GM23338 (cell line): ENCODE results near the gene MCUB. TPM values are rescaled to one million over a fixed set of nuclear protein-coding genes. Genes with fewer than 3 reads are reported as not detected.

Experiments
- ATAC-seq: fragments of 200-7000 bp; cut with Tn5 transposase; 3 replicates; pipeline ENCODE4 v1.9.1; 2020
- DNase-seq: peaks from one replicate; pipeline ENCODE4 v3.0.0-alpha.2; 2015; ENCODE audit warnings: low spot score
- H2AFZ ChIP-seq: fragments of 200-600 bp; sonication (generic); 2 replicates; pipeline ENCODE4 v1.8.0; 2016; ENCODE audit warnings: antibody characterized with exemption, mild to moderate bottlenecking, moderate library complexity
- H3F3A ChIP-seq: fragments of 200-600 bp; sonication (generic); replicated peaks from 2 replicates; pipeline ENCODE4 v1.8.0; 2017; ENCODE audit warnings: antibody characterized with exemption, mixed run types, low read depth
- H3K27ac ChIP-seq: fragments of 200-600 bp; sonication (generic); 2 replicates; pipeline ENCODE4 v1.6.1; 2016; ENCODE audit warnings: low read depth
- H3K27me3 ChIP-seq: fragments of 200-600 bp; sonication (generic); 2 replicates; pipeline ENCODE4 v1.8.0; 2016; ENCODE audit warnings: mild to moderate bottlenecking, mixed run types, moderate library complexity; ENCODE audit not compliant: insufficient read depth
- H3K36me3 ChIP-seq: fragments of 200-600 bp; sonication (generic); 2 replicates; pipeline ENCODE4 v1.8.0; 2016; ENCODE audit warnings: mild to moderate bottlenecking; ENCODE audit not compliant: insufficient read depth
- H3K4me1 ChIP-seq: fragments of 200-600 bp; sonication (generic); 2 replicates; pipeline ENCODE4 v1.8.0; 2016; ENCODE audit warnings: mild to moderate bottlenecking, moderate library complexity; ENCODE audit not compliant: insufficient read depth
- H3K4me2 ChIP-seq: fragments of 200-600 bp; sonication (generic); 2 replicates; pipeline ENCODE4 v1.7.1; 2017; ENCODE audit warnings: mixed run types
- H3K4me3 ChIP-seq: fragments of 200-600 bp; sonication (generic); 2 replicates; pipeline ENCODE4 v1.6.1; 2016; ENCODE audit warnings: mixed run types
- H3K79me2 ChIP-seq: fragments of 200-600 bp; sonication (generic); replicated peaks from 2 replicates; pipeline ENCODE4 v1.8.0; 2017; ENCODE audit warnings: mild to moderate bottlenecking; ENCODE audit not compliant: insufficient read depth
- H3K9me2 ChIP-seq: fragments of 200-600 bp; sonication (generic); 2 replicates; pipeline ENCODE4 v1.8.0; 2017; ENCODE audit not compliant: insufficient read depth
- H4K20me1 ChIP-seq: fragments of 200-600 bp; sonication (generic); replicated peaks from 2 replicates; pipeline ENCODE4 v1.8.0; 2017; ENCODE audit warnings: mild to moderate bottlenecking; ENCODE audit not compliant: insufficient read depth
- H3K27ac Mint-ChIP-seq: 2 replicates; pipeline ENCODE4 v1.8.0; 2020; ENCODE audit warnings: inconsistent platforms, mild to moderate bottlenecking, moderate library complexity, mixed read lengths
- H3K27me3 Mint-ChIP-seq: 3 replicates; pipeline ENCODE4 v1.8.0; 2022; ENCODE audit warnings: low read depth, mild to moderate bottlenecking, moderate library complexity, mixed read lengths, inconsistent platforms; ENCODE audit not compliant: insufficient read depth, poor library complexity
- H3K36me3 Mint-ChIP-seq: 3 replicates; pipeline ENCODE4 v1.8.0; 2021; ENCODE audit warnings: low read depth, mild to moderate bottlenecking, inconsistent platforms, moderate library complexity, mixed read lengths
- H3K4me1 Mint-ChIP-seq: 3 replicates; pipeline ENCODE4 v1.8.0; 2020; ENCODE audit warnings: mild to moderate bottlenecking, inconsistent platforms, mixed read lengths
- H3K4me3 Mint-ChIP-seq: 3 replicates; pipeline ENCODE4 v1.8.0; 2021; ENCODE audit warnings: moderate library complexity, mild to moderate bottlenecking, inconsistent platforms, mixed read lengths
- H3K9me3 Mint-ChIP-seq: 3 replicates; pipeline ENCODE4 v1.8.0; 2020; ENCODE audit warnings: moderate library complexity, mild to moderate bottlenecking, inconsistent platforms, mixed read lengths
- CREB1 ChIP-seq: fragments of 250-450 bp; sonication (Bioruptor Pico); IDR thresholded peaks from 2 replicates; pipeline ENCODE4 v1.5.0; 2020; ENCODE audit warnings: low read depth, mild to moderate bottlenecking, moderate library complexity
- EZH2 ChIP-seq: fragments of 200-600 bp; sonication (generic); IDR thresholded peaks from one replicate; pipeline ENCODE4 v1.8.0; 2017; ENCODE audit warnings: antibody characterized with exemption, mild to moderate bottlenecking, low read depth; ENCODE audit not compliant: unreplicated experiment
- EZH2phosphoT487 ChIP-seq: fragments of 200-600 bp; sonication (generic); IDR thresholded peaks from one replicate; pipeline ENCODE4 v1.8.1; 2018; ENCODE audit warnings: antibody characterized with exemption; ENCODE audit not compliant: unreplicated experiment
- JUNB ChIP-seq: IDR thresholded peaks from one replicate; pipeline ENCODE4 v1.6.1; 2016; ENCODE audit warnings: antibody characterized with exemption; ENCODE audit not compliant: unreplicated experiment
- NANOG ChIP-seq: IDR thresholded peaks from 2 replicates; pipeline ENCODE4 v1.6.1; 2016; ENCODE audit warnings: antibody characterized with exemption, borderline replicate concordance
- ZNF114 ChIP-seq: fragments of 250-450 bp; sonication (Bioruptor Pico); IDR thresholded peaks from 2 replicates; pipeline ENCODE4 v1.5.0; 2020; ENCODE audit warnings: mild to moderate bottlenecking, moderate library complexity
- ZNF331 ChIP-seq: fragments of 250-450 bp; sonication (Bioruptor Pico); IDR thresholded peaks from 2 replicates; pipeline ENCODE4 v1.5.0; 2020; ENCODE audit warnings: low read depth, mild to moderate bottlenecking, moderate library complexity
- ZNF462 ChIP-seq: fragments of 250-450 bp; sonication (Bioruptor Pico); IDR thresholded peaks from 2 replicates; pipeline ENCODE4 v1.5.0; 2020; ENCODE audit warnings: mild to moderate bottlenecking, moderate library complexity
- polyA plus RNA-seq: library from polyadenylated mRNA; unstranded; fragments of >200 nt; fragmentation: Nextera tagmentation; extraction: Ambion mirVana; gene quantifications from 2 replicates; pipeline ENCODE4 v1.2.1, GENCODE V29; 2016
- total RNA-seq: library from RNA; depleted of rRNA; stranded (reverse); fragments of >200 nt; shearing (Covaris generic); gene quantifications from 2 replicates; pipeline ENCODE4 v1.2.3, GENCODE V29; 2014

MCUB gene
- total and polyA plus RNA-seq, 2 experiments from 2014 or later = 21.7 to 97.9 TPM

GRCh38 chr4:109559625-109559982 lies 442 bp upstream of the MCUB start:
- H3K79me2 ChIP-seq = peaks cover 23% of the 10 kb centered on the region
- Mint-ChIP-seq H3K36me3 (peaks cover 14% of the 10 kb centered on the region), H3K9me3 (peaks cover 12% of the 10 kb centered on the region), H3K27me3 (peaks cover 5% of the 10 kb centered on the region), H3K4me1 (peaks cover 11% of the 10 kb centered on the region), H3K27ac (peak overlapping the region; percentile 82), H3K4me3 (peak overlapping the region; percentile 91)
- H2AFZ ChIP-seq = peak overlapping the region; percentile 96
- TF ChIP-seq ZNF462 (CRISPR knock-in tag) = no peak
- TF ChIP-seq EZH2 = no peak
- no peak for TF ChIP-seq ZNF114 (CRISPR knock-in tag)
- TF ChIP-seq CREB1 = no peak
- no peak for TF ChIP-seq ZNF331 (CRISPR knock-in tag)
- TF ChIP-seq EZH2phosphoT487 = no peak
- no peak for TF ChIP-seq JUNB
- no peak for TF ChIP-seq NANOG
- ATAC-seq (peak; percentile 51), DNase-seq (peak; percentile 75)
- H3K27me3 ChIP-seq = no peaks in the 10 kb centered on the region
- peak overlapping the region; percentile 95 for H3K27ac ChIP-seq
- no peaks in the 10 kb centered on the region for H3F3A ChIP-seq
- peaks cover 17% of the 10 kb centered on the region for H3K4me1 ChIP-seq
- no peaks in the 10 kb centered on the region for H3K36me3 ChIP-seq
- H3K4me2 ChIP-seq = peak overlapping the region; percentile 96
- no peaks in the 10 kb centered on the region for H4K20me1 ChIP-seq
- no peaks in the 10 kb centered on the region for H3K9me2 ChIP-seq
- H3K4me3 ChIP-seq = peak overlapping the region; percentile 89
